Measurements from ENCODE around the gene RAD21L1. TPM values are rescaled to one million over a fixed set of nuclear protein-coding genes. Genes with fewer than 3 reads are reported as not detected.

The RAD21L1 gene
- total and polyA plus RNA-seq, 2 of the 8 experiments (the other 6 are each of a cell fraction or from before 2014, with no cell fraction given) = 0.06 to 0.26 TPM

DNA sequence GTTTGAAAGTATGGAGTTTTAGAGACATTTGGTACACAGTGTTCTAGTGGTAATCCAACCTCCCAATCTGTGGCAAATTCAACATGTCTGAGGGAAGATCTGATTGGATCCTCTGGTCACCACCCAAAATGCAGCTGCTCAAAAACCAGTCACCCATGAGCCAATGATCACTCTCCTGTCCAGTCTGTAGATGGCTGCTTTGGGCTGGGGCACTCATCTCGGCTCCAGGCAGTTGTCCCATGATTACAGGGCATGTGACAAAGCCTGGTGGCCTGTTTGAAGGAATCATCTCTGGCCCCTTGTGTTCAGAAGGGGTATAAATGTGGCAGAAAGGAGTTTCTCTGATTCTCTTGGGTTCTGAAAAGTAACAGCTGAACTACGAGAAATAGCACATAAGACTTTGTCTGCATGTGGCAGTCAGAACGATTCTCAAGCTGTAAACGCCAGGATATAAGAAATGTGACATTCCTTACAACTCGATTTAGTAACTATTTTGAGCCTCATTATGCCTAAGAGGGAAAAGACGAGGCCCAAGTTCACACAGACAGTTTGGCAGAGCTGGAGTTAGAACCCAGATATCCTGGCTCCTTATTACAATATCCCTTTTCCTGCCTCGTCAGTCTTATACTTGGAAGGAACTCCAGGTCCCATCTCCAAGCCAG lies 26.5 kb upstream of the RAD21L1 start:
- H3K79me2 ChIP-seq (ENCODE audit: control insufficient read depth in 1 of 2, insufficient read depth in 2 of 2, low read length in 2 of 2) = no peaks in the 10 kb centered on the region
- no peak overlapping the region for H2BK15ac ChIP-seq (ENCODE audit: low read length)
- H3K27ac ChIP-seq (ENCODE audit: low read depth, low read length) = no peak overlapping the region
- no peak overlapping the region for H3K23ac ChIP-seq (ENCODE audit: insufficient read length)
- H2AK5ac ChIP-seq (ENCODE audit: low read depth, low read length) = no peak overlapping the region
- POLR2A ChIA-PET (ENCODE audit: partially characterized antibody) = interaction anchor here (1.1 kb wide), 2 partner anchors 11 to 12 kb away, joined by 3 to 4 read pairs; no protein-coding TSS in a partner anchor
- CTCF ChIA-PET (ENCODE audit: partially characterized antibody) = interaction anchor here (0.7 to 4.1 kb wide), 3 partner anchors 12 to 111 kb away, joined by 3 to 28 read pairs (median 17); no protein-coding TSS in a partner anchor
- WGBS, 2 experiments (ENCODE audit: extremely low coverage in 1 of 2, insufficient coverage in 1 of 2, insufficient read length in 1 of 2, insufficient replicate concordance in 2 of 2, low coverage in 1 of 2, low lambda C conversion rate in 2 of 2, missing lambda C conversion rate in 1 of 2) = 88% methylated on average over 7 of the region's 7 CpGs; no CpG with 5 or more reads in 1 of the 2 experiments
- DNase-seq (ENCODE audit: low read depth in 1 of 2, low spot score in 2 of 2) (no peak), FAIRE-seq (no peak)
- no peak overlapping the region for H3K4me2 ChIP-seq (ENCODE audit: insufficient read depth in 1 of 2, low read depth in 2 of 2, low read length in 2 of 2)
- no peaks in the 10 kb centered on the region for H3K23me2 ChIP-seq (ENCODE audit: low read depth, low read length)
- H3K14ac ChIP-seq (ENCODE audit: insufficient read length) = no peak overlapping the region
- H2BK12ac ChIP-seq (ENCODE audit: low read depth, low read length) = no peak overlapping the region
- H2BK5ac ChIP-seq (ENCODE audit: low read depth, low read length) = no peak overlapping the region
- H4K5ac ChIP-seq (ENCODE audit: insufficient read length, low read depth, low read length) = no peak overlapping the region
- no peak overlapping the region for H3K4me3 ChIP-seq (ENCODE audit: extremely low read depth in 1 of 4, insufficient read depth in 2 of 4, low read depth in 3 of 4, low read length in 4 of 4)
- H3K36me3 ChIP-seq (ENCODE audit: control insufficient read depth in 2 of 4, insufficient read depth in 4 of 4, low read length in 3 of 4) = no peaks in the 10 kb centered on the region
- H3K9me3 ChIP-seq (ENCODE audit: insufficient read depth in 2 of 2, low read depth in 1 of 2, low read length in 1 of 2) = no peaks in the 10 kb centered on the region
- H3K18ac ChIP-seq (ENCODE audit: extremely low read depth, low read length) = no peak overlapping the region
- H4K91ac ChIP-seq (replicated peaks; ENCODE audit: insufficient read length, low read length) = no peak overlapping the region
- H3K56ac ChIP-seq (replicated peaks; ENCODE audit: insufficient read length, low read depth, low read length) = no peak overlapping the region
- H3K4me1 ChIP-seq (replicated peaks in 1 of 4; ENCODE audit: control insufficient read depth in 3 of 4, insufficient read depth in 4 of 4, low read length in 3 of 4) = no peaks in the 10 kb centered on the region
- no peak overlapping the region for H2AFZ ChIP-seq (ENCODE audit: low read length)
- H2BK120ac ChIP-seq (replicated peaks; ENCODE audit: low read depth, low read length) = no peak overlapping the region
- no peak overlapping the region for H3K4ac ChIP-seq (replicated peaks; ENCODE audit: insufficient read length, low read depth, low read length)
- no peaks in the 10 kb centered on the region; a peak in 1 of 7 replicates for H3K27me3 ChIP-seq (replicated peaks in 1 of 4; ENCODE audit: control insufficient read depth in 3 of 4, extremely low read depth in 1 of 4, insufficient read depth in 3 of 4, low read length in 3 of 4)
- H2BK20ac ChIP-seq (ENCODE audit: low read length) = no peak overlapping the region
- H3K79me1 ChIP-seq (ENCODE audit: low read depth, low read length) = no peaks in the 10 kb centered on the region
- H3K9ac ChIP-seq (replicated peaks in 1 of 4; ENCODE audit: extremely low read depth in 1 of 4, low read depth in 3 of 4, low read length in 3 of 4) = no peak overlapping the region
- H4K20me1 ChIP-seq (replicated peaks in 1 of 2; ENCODE audit: control insufficient read depth in 1 of 2, insufficient read depth in 2 of 2, low read length in 2 of 2) = no peaks in the 10 kb centered on the region
- H4K8ac ChIP-seq (ENCODE audit: extremely low read depth, insufficient read depth, low read length) = no peak overlapping the region
- TF ChIP-seq RXRA (IDR thresholded peaks at IDR 0.05; ENCODE audit: insufficient read depth, low read depth, low read length) = no peak
- TF ChIP-seq, protein P1, sequence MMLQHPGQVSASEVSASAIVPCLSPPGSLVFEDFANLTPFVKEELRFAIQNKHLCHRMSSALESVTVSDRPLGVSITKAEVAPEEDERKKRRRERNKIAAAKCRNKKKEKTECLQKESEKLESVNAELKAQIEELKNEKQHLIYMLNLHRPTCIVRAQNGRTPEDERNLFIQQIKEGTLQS (IDR thresholded peaks at IDR 0.05; ENCODE audit: insufficient read depth, low read depth, low read length) = no peak
- no peak for TF ChIP-seq SIX5 (IDR thresholded peaks at IDR 0.05; ENCODE audit: low read depth, low read length)
- no peak for TF ChIP-seq YY1 (IDR thresholded peaks at IDR 0.05; ENCODE audit: low read depth, low read length)
- TF ChIP-seq KDM5A (IDR thresholded peaks at IDR 0.05; ENCODE audit: low read length) = no peak
- TF ChIP-seq, protein P2, sequence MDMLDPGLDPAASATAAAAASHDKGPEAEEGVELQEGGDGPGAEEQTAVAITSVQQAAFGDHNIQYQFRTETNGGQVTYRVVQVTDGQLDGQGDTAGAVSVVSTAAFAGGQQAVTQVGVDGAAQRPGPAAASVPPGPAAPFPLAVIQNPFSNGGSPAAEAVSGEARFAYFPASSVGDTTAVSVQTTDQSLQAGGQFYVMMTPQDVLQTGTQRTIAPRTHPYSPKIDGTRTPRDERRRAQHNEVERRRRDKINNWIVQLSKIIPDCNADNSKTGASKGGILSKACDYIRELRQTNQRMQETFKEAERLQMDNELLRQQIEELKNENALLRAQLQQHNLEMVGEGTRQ (IDR thresholded peaks at IDR 0.05; ENCODE audit: low read length) = no peak
- TF ChIP-seq FOSL1 (IDR thresholded peaks at IDR 0.05; ENCODE audit: insufficient read depth, low read depth, low read length) = no peak
- TF ChIP-seq SRF (IDR thresholded peaks at IDR 0.05; ENCODE audit: low read depth, low read length) = no peak
- TF ChIP-seq JUN (IDR thresholded peaks at IDR 0.05; ENCODE audit: low read depth, low read length) = no peak
- TF ChIP-seq BRCA1 (IDR thresholded peaks at IDR 0.05; ENCODE audit: low read depth, low read length) = no peak
- no peak for TF ChIP-seq SP2 (IDR thresholded peaks at IDR 0.05; ENCODE audit: low read length)
- no peak for TF ChIP-seq EGR1 (IDR thresholded peaks at IDR 0.05; ENCODE audit: borderline replicate concordance, low read depth, low read length)
- no peak for TF ChIP-seq POU5F1 (IDR thresholded peaks at IDR 0.05; ENCODE audit: low read depth, low read length)

Data from H1 (cell line).